GM23248 (cell line): ENCODE results near the gene MAGEA12.
"Not testable (repeated sequence)": the region's sequence is repeated elsewhere in the genome, so short reads cannot be mapped to it uniquely, and the experiment has no call there.

ENCODE experiments used
- EZH2 ChIP-seq: fragments of 200-600 bp; sonication (generic); IDR thresholded peaks from 2 replicates; pipeline ENCODE4 v1.6.1; 2018; ENCODE audit warnings: antibody characterized with exemption, mild to moderate bottlenecking; ENCODE audit not compliant: insufficient read depth, poor library complexity, severe bottlenecking
- EZH2phosphoT487 ChIP-seq: fragments of 200-600 bp; sonication (generic); IDR thresholded peaks from 2 replicates; pipeline ENCODE4 v1.6.1; 2018; ENCODE audit warnings: antibody characterized with exemption, moderate library complexity, mild to moderate bottlenecking, low read depth; ENCODE audit not compliant: insufficient read depth

GRCh38 chrX:152759544-152759943 is 26.0 kb downstream of the MAGEA12 start:
- not testable (repeated sequence) for TF ChIP-seq EZH2, EZH2phosphoT487
